Muscle layer of colon (tissue), 2 donors: ENCODE measurements around the gene RGS13.

Source experiments
- H3K27ac ChIP-seq: one replicate; pipeline ENCODE4 v1.7.0; 2013; ENCODE audit warnings: low read depth, mild to moderate bottlenecking, low read length, moderate library complexity
- H3K27me3 ChIP-seq, 2 donors: one replicate each; pipeline ENCODE4 v1.7.0; 2013; ENCODE audit warnings: low read length in 2 of 2, mild to moderate bottlenecking in 2 of 2; ENCODE audit not compliant: insufficient read depth in 2 of 2, control insufficient read depth in 1 of 2
- H3K36me3 ChIP-seq: one replicate; pipeline ENCODE4 v1.7.0; 2013; ENCODE audit warnings: mild to moderate bottlenecking, low read length; ENCODE audit not compliant: insufficient read depth
- H3K4me1 ChIP-seq: one replicate; pipeline ENCODE4 v1.7.0; 2013; ENCODE audit warnings: mild to moderate bottlenecking, low read length; ENCODE audit not compliant: insufficient read depth
- H3K4me3 ChIP-seq, 2 donors: one replicate each; pipeline ENCODE4 v1.7.0; 2013; ENCODE audit warnings: low read length in 2 of 2, low read depth in 1 of 2, mild to moderate bottlenecking in 1 of 2, moderate library complexity in 1 of 2
- H3K9ac ChIP-seq: one replicate; pipeline ENCODE4 v1.7.0; 2013; ENCODE audit warnings: low read length
- H3K9me3 ChIP-seq: one replicate; pipeline ENCODE4 v1.7.0; 2013; ENCODE audit warnings: mild to moderate bottlenecking, low read length
- donor health status: abdominal sarcoma.
- donor health status: Adenocarcinoma of cecum.

RGS13 gene

DNA sequence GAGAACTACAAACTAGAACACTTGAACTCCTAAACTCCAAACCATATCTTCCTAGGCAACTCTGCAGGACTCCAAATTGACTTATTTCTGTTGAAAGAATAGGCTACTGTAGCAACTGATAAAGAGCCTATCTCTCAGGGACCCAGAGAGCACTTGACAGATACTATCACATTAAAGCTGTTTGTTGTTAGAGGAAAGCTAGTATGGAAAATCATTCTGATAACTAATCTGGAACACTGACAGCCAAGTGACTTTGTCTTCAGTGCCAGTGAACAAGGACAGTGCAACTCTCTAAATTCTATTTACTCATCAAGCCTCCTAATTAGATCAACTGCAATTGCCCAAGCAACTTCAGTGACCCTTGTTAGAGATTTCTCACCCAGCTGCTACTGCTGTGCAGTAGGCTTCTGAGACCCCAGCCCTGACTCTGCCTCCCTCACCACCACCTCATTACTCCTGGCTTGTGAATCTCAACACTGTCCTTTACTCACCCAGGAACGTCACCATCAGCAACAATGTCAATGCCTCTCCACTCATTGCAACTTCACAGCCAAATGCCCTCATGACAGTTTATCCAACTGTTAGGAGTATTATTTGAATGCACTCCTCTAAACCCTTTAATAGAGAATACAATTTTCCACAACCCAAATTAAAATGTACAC, 7.4 kb upstream of the RGS13 start:
- H3K9me3 ChIP-seq: no peaks in the 10 kb centered on the region
- H3K27ac ChIP-seq: no peak overlapping the region
- no peaks in the 10 kb centered on the region for H3K36me3 ChIP-seq
- no peaks in the 10 kb centered on the region for H3K27me3 ChIP-seq
- H3K9ac ChIP-seq: no peak overlapping the region
- H3K4me1 ChIP-seq: no peaks in the 10 kb centered on the region
- no peak overlapping the region for H3K4me3 ChIP-seq

- H3K9me3 ChIP-seq: no peaks in the 10 kb centered on the region
- H3K36me3 ChIP-seq: no peaks in the 10 kb centered on the region
- no peak overlapping the region for H3K27ac ChIP-seq
- H3K4me3 ChIP-seq: no peak overlapping the region
- H3K27me3 ChIP-seq: no peaks in the 10 kb centered on the region
- H3K9ac ChIP-seq: no peak overlapping the region
- H3K4me1 ChIP-seq: no peaks in the 10 kb centered on the region
Measured at GRCh38 chr1:192629612-192630011, 6.3 kb upstream of the RGS13 start.

DNA sequence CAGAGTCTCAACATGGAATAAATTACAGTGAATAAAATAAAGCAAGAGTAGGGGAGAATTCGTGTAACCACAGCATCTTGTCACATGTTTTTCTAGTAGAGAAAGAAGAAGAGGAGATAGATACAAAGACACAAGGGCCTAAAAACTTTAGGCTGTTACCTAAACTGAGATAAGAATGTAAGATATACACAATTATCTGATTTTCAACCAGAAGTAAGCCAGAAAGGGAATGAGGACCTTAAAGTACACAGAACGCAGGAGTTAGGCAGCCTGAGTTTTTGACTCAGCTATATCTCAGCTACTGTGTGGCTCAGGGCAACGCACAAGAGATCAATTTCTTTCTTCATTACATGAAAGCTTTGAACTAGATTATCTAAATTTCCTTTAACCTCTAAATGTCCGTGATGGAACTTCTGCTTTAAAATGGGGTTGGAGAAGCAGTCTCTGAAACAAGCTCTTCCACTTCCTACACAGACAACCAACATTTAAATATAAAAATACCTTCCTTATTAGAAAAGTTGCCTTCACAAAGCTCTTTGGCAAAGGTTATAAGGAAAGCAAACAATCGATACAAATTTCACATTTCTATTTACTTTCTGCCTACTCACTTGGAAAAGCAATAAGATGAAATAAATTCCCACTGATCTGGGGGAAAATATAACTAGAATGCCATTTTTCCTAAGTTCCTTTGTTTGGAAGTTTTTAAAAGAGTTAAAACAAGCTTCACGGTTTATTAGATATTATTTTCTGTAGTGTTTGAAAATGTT, 5.2 kb upstream of the RGS13 start:
- H3K36me3 ChIP-seq: no peaks in the 10 kb centered on the region
- no peaks in the 10 kb centered on the region for H3K27me3 ChIP-seq
- no peak overlapping the region for H3K4me3 ChIP-seq
- H3K9ac ChIP-seq: no peak overlapping the region
- H3K4me1 ChIP-seq: no peaks in the 10 kb centered on the region
- H3K27ac ChIP-seq: no peak overlapping the region
- no peaks in the 10 kb centered on the region for H3K9me3 ChIP-seq

- H3K9me3 ChIP-seq: no peaks in the 10 kb centered on the region
- H3K9ac ChIP-seq: no peak overlapping the region
- H3K27me3 ChIP-seq: no peaks in the 10 kb centered on the region
- no peaks in the 10 kb centered on the region for H3K36me3 ChIP-seq
- H3K4me1 ChIP-seq: no peaks in the 10 kb centered on the region
- H3K4me3 ChIP-seq: no peak overlapping the region
- no peak overlapping the region for H3K27ac ChIP-seq
Measured at GRCh38 chr1:192631749-192632148, 4.2 kb upstream of the RGS13 start.

DNA sequence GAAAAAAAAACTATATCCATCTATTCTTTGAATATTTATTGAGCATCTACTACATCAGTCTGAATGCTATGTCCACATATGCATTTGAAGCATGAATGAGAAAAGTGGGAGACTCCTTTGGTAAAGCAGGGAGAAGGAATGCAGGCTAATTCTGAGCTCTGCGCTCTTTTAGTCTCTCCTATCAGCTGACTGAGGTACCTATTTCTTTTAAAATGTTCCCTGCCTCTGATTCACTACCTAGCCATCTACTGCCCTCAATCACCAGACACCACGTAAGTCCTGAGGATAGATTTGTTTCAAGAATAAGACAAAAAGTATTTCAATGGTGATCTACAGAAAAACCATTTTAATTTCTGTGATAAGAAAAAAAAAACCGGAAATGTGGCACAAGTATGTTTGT, 3.8 kb upstream of the RGS13 start:
- Histone ChIP-seq H3K27me3 (no peaks in the 10 kb centered on the region), H3K4me1 (no peaks in the 10 kb centered on the region), H3K9me3 (no peaks in the 10 kb centered on the region), H3K4me3 (no peak overlapping the region), H3K27ac (no peak overlapping the region), H3K36me3 (no peaks in the 10 kb centered on the region), H3K9ac (no peak overlapping the region)

DNA sequence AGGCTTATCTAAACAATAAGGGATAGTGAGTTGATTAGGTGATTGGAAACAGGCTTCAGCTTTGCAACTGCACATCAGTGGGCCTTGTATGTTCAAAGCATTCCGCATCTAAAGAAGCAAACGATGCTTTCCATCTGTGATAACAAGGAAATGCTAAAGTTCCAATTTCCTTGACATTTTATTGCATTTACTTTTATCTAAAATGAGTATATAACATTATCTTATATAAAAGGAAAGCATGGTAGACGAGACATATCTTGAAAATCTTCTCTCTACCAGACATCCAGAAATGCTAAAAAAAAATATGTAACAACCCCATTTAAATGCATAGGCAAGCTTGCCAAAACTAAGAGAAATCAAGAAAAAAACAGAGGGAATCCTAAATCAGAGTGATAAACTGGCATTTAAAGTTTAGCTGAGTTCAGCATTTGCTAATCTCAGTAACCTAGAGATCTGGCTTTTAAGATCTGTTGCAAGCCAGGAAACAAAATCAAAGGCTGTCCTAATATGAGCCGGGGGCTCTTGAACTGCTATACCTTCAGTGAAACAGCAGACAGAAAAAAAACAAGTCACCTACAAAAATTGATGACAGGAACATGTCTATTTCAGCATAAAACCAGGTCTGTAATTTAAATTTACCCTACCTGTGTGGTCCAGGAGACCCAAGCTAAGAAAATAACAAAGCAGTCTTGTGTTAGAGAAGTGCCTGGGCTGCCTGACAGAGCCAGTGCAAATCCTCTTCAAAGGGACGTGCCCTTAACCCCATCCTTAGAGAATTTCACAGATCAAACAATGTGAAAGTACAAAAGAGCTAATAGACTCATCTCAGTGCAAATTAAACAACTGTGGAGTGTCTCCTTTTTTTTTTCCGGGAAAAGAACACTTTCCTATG, 3.1 kb upstream of the RGS13 start:
- H3K9me3 ChIP-seq: no peaks in the 10 kb centered on the region
- no peak overlapping the region for H3K4me3 ChIP-seq
- no peaks in the 10 kb centered on the region for H3K27me3 ChIP-seq
- H3K36me3 ChIP-seq: no peaks in the 10 kb centered on the region
- H3K4me1 ChIP-seq: no peaks in the 10 kb centered on the region
- no peak overlapping the region for H3K27ac ChIP-seq
- H3K9ac ChIP-seq: no peak overlapping the region

- Histone ChIP-seq H3K4me1 (no peaks in the 10 kb centered on the region), H3K36me3 (no peaks in the 10 kb centered on the region), H3K27ac (no peak overlapping the region), H3K9me3 (no peaks in the 10 kb centered on the region), H3K4me3 (no peak overlapping the region), H3K9ac (no peak overlapping the region), H3K27me3 (no peaks in the 10 kb centered on the region)
Measured at GRCh38 chr1:192633533-192634253, 2.3 kb upstream of the RGS13 start.

DNA sequence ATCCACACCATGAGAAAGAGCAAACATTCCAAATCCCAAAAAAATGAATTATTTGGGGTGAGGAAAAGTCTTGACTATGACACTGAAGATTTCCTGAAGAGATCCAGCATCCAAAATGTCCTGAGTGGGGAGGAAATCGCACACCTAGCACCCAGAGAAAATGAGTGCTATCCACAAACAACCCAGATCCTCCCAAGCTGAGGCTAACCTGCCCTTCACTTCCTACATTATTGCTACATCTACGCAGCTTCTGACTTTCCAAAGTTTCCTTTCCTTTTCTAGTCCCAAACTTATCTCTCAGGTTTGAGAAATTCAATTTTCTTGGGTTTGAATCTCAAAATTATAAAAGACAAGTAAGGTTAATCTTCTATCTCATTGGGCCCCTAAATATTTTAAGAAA, 906 bp upstream of the RGS13 start:
- H3K4me3 ChIP-seq: no peak overlapping the region
- no peak overlapping the region for H3K27ac ChIP-seq
- no peaks in the 10 kb centered on the region for H3K4me1 ChIP-seq
- H3K9me3 ChIP-seq: no peaks in the 10 kb centered on the region
- no peak overlapping the region for H3K9ac ChIP-seq
- H3K27me3 ChIP-seq: no peaks in the 10 kb centered on the region
- no peaks in the 10 kb centered on the region for H3K36me3 ChIP-seq

GRCh38 chr1:192639607-192640368, 3.8 kb downstream of the RGS13 start:
- no peaks in the 10 kb centered on the region for H3K36me3 ChIP-seq
- no peak overlapping the region for H3K4me3 ChIP-seq
- H3K9me3 ChIP-seq: no peaks in the 10 kb centered on the region
- H3K4me1 ChIP-seq: no peaks in the 10 kb centered on the region
- H3K9ac ChIP-seq: no peak overlapping the region
- no peaks in the 10 kb centered on the region for H3K27me3 ChIP-seq
- no peak overlapping the region for H3K27ac ChIP-seq

GRCh38 chr1:192652159-192652558, 16.2 kb downstream of the RGS13 start:
- H3K9ac ChIP-seq: no peak overlapping the region
- H3K4me1 ChIP-seq: no peaks in the 10 kb centered on the region
- no peak overlapping the region for H3K4me3 ChIP-seq
- H3K27me3 ChIP-seq: no peaks in the 10 kb centered on the region
- H3K36me3 ChIP-seq: no peaks in the 10 kb centered on the region
- H3K9me3 ChIP-seq: no peaks in the 10 kb centered on the region
- no peak overlapping the region for H3K27ac ChIP-seq
